HG03521 (cell line): Measurements from ENCODE around the gene C1QL4.

Source experiments
- ATAC-seq: cut with Tn5 transposase; IDR thresholded peaks from one replicate; pipeline ENCODE4 v1.9.1; 2021; ENCODE audit warnings: mild to moderate bottlenecking, moderate library complexity; ENCODE audit not compliant: unreplicated experiment

The C1QL4 gene

GRCh38 chr12:49309386-49309785 is 27.6 kb downstream of the C1QL4 start:
- ATAC-seq = no peak

DNA sequence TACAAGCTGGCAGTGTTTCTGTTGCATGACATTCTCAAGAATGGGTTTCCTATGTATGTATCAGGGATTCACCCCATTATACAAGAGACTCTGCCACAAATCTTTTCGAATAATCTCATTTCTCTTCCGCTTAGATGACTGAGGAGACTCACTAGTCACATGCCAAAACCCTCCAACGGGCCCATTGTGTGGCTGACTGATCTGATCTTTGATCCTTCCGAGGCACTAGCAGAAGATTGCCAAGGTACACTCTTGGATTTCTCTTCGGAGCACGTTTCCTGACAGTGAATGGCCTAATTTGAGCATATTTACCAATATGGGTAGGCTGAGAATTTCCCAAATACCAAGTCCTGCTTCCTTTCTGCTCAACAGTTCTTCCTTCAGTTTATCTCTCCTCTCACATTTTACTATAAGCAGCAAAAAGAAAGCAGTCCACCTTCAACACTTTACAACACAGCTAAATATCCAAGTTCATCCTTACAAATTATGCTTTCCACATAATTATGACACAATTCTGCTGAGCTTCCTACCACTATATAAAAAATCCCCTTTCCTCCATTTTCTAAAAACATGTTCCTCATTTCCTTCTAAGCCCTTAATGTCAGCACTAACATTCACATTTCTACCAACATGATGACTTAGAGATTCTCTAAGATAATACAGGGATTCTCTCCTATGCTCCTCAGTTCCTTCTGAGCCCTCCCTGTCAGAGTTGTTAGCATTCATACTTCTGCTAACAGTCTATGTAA is 31.1 kb downstream of the C1QL4 start:
- ATAC-seq = no peak

- ATAC-seq = no peak
Observed at GRCh38 chr12:49304161-49304560, 32.8 kb downstream of the C1QL4 start.

DNA sequence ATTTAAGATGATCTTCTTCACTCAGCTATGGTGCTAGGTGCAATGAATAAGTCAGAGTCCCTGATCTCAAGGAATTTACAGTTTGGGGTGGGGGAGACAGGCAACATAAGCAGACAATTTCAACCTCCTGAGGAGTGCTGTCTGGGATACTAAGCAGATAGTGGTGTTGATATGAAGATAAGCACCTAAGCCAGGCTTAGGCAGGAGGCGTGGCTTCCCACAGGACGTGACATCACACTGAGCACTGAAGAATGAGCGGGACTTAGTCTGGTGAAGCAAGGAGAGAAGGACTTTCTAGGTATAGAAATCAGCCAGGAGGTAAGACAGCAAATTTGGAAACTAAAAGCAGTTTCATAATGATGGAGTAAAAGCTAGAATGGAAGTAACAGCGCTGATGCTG is 35.2 kb downstream of the C1QL4 start:
- ATAC-seq = no peak

DNA sequence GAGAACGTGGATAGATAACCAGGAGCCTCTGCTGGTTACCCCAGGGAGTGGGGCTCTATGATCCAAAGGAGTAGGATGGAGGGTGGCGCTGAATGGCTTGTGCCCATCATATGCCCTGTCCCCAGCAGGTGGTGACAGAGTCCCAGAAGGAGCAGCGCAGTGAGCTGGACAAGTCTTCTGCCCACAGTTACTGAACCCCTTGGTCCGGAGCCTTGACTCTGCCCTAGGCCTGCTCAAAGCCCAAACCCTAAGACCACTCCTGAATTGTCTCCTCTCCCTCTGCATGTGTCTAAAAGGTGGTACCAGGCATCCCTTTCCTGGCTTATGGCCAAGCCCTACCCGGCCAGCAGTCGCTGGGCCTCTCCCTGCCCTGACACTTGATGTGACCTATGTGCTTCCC is 38.8 kb downstream of the C1QL4 start:
- no peak for ATAC-seq

DNA sequence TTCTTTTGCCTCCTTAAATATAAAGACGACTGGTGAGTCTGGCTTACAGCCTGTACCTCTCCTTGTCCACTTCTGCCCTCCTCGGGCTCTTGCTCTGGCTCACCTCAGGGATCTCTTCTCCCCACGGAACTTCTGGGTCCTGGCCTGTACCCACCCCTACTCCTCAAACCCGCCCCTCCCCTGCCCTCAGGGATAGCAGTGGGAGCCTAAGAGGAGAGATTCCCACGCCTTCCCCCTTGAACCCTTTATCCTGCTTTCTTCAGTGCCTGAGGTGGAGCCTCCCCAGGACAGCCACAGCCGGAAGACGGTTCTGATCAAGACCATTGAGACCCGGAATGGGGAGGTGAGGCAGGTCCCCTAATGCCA is 39.3 kb downstream of the C1QL4 start:
- ATAC-seq = no peak

GRCh38 chr12:49296836-49297694 is 39.9 kb downstream of the C1QL4 start:
- ATAC-seq = no peak

DNA sequence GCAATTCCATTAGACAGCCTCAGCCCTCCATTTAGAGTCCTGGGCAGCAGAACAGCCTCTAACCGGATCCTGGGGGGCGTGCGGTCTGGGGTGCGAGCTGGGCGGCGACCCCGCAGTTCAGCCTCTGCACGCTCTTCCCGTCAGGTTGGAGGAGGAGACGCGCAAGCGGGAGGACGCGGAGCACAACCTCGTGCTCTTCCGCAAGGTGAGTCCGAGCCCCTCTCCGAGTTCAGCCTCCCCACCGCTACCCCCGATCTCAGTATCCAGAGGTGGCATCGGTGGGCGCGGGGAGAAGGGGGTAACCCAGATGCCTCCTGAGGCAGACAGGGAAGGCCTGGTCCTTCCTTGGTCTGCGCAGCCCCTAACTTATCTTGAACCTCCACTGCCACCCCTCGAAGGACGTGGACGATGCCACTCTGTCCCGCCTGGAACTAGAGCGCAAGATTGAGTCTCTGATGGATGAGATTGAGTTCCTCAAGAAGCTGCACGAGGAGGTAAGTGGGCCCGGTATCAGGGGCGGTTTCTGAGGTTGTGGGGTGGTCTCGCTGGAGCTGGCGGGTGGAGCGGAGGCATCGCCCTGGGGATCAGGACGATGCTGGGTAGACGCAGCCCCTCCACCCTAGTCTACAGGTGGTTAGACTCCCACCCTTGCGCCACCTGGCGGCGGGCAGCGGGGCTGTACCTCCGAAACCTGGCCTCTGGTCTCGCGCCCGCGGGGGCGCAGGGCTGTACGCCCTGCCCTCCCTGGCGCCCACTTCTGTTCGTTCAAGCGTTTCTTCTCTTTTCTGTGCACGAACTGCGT is 40.8 kb downstream of the C1QL4 start:
- ATAC-seq = no peak

- ATAC-seq = no peak
Observed at GRCh38 chr12:49295082-49295936, 41.7 kb downstream of the C1QL4 start, which contains the start of gene PRPH. PRPH (plus strand) TSS chr12:49295147; CDS start chr12:49295201, 54 bp downstream.

GRCh38 chr12:49294804-49295081 is 42.2 kb downstream of the C1QL4 start:
- ATAC-seq = no peak

DNA sequence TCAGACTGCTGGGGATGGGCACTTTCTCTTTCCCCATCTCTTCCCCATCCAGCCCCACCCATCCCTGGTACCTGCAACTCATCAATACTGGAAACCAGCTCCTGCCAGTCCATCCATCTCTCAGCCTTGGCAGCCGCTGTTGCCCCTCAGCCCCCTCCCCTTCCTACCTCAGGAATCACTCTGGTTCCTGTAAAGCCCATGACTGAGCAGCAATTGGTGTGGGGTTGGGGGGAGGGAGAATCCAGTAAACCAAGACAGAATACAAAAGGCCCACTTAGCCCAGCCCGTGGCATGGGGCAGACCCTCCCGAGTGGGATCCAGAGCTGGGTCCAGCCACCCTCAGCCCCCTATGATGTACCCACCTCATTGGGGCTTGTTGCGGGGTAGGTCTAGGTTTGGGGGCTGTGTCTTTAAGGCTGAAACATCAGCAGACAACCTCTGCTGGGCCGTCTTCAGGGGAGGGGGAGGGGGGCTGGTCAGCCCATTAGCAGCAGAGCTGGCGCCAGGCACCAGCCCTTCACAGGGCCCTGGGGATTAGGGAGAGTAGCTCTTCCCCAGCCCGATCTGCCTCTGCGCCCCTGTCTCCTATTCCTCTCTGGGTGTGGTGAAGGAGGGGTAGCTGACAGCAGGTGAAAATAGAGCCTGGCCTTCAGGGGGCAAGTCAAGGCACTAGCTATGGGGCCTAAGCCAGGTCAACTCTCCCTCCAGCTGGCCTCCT is 42.7 kb downstream of the C1QL4 start:
- ATAC-seq = no peak

DNA sequence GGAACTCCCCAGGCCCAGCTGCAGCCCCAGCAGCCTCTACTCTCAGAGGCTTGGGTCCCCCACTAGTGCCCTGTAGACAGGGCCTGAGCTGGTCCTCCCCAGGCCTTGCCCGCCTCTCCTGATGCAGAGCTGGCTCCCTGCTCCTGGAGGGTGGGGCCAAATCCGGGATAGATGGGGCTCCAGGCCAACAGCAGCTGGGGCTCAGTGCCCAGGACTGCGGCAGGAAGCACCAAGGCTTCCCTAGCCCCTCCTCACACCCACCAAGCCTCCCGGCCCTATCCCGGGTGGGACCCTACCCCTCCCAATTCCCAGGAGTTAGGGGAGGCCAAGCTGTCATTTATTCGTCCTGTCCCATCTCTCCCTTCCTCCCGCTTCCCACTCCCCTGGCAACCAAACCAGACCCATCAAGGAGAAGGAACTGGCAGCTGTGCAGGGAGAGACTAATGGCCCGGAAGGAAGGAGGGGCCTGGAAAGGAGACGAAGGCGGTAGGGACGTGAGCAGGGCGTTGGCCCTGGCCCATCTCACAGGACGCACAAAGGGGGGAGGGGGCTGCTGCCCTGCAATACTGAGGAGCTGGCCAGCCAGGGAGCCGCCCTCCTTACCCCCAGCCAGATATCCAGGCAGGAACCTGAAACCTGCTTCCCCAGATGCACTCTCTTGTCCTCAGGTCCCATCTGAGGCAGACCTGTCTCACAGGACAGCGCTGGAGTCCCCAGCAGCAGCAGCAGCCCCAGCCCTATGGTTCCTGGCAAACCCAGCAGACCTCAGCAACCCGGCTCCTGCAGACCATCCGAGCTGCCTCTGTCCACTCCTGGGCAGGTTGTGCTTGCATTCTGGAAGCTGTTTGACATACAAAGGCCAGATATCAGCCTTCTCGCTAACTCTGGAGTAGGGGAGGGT is 43.7 kb downstream of the C1QL4 start:
- ATAC-seq = no peak

- no peak for ATAC-seq
Observed at GRCh38 chr12:49292729-49293055, 44.3 kb downstream of the C1QL4 start.

DNA sequence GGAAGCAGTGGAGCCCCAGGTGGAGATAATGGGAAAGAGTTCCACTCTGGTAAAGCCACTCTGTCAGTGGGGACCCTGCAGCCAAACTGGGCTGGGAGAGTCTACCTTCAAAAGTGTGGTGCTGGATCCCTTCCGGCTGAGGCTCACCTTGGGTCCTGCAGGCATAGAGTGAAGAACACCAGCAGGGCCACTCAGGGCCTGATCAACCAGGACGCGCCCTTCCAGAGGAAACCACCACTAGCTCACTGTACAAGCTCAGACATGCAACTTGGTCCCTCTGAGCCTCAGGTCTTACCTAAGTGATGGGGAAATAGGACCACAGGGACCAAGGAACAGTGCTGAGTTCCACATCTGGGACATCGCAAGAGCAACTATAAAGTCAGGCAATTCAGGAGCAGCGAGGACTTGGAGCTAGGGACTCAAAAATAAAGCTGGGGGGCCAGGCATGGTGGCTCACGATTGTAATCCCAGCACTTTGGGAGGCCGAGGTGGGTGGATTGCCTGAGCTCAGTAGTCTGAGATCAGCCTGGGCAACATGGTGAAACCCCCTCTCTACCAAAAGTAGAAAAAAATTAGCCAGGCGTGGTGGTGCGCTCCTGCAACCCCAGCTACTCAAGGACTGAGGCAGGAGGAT is 47.9 kb downstream of the C1QL4 start:
- ATAC-seq = no peak

- no peak for ATAC-seq
Observed at GRCh38 chr12:49288412-49288853, 48.6 kb downstream of the C1QL4 start.

DNA sequence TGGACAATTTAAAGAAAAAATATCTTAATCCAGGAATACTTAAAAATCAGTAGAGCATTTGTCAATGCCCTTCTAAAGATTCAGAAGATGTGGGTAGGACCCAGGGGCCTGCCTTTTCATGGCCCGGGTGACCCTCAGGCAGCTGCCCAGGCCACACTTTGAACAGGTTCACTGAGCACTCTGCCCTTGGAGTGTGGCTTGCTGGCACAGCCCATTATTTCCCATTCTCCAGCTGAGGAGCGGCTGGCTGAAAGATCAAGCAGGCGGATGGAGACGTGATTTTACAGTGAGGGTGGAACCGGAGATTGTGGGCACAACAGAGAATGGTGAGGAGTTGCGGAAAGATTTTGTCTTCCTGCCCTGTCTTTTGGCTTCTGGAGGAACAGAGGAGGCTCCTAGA is 49.1 kb downstream of the C1QL4 start:
- no peak for ATAC-seq

GRCh38 chr12:49284672-49285071 is 52.3 kb downstream of the C1QL4 start:
- ATAC-seq = no peak

- ATAC-seq = no peak
Observed at GRCh38 chr12:49283541-49284429, 53.2 kb downstream of the C1QL4 start.
